Natural killer cell (primary cell): ENCODE measurements around the gene DGKB. TPM values are rescaled to one million over a fixed set of nuclear protein-coding genes. Genes with fewer than 3 reads are reported as not detected.

Experiments used
- ATAC-seq, 3 donors: fragments of 150-1000 bp in 2 of 3; fragments of 200-7000 bp in 1 of 3; cut with Tn5 transposase; 1 replicate in 1 of 3; 2 replicates in 2 of 3; pipeline ENCODE4 v1.10.0; 2021; ENCODE audit warnings: mild to moderate bottlenecking in 2 of 3, moderate library complexity in 2 of 3
- DNase-seq, 2 donors: peaks; one replicate each; pipeline versions ENCODE4 v3.0.0 to v3.0.0-alpha.2; 2013 to 2021; ENCODE audit warnings: mixed read lengths in 1 of 2
- H3K27ac ChIP-seq: one replicate; pipeline ENCODE4 v1.5.1; 2013; ENCODE audit warnings: mild to moderate bottlenecking, low read length
- H3K27me3 ChIP-seq: one replicate; pipeline ENCODE4 v1.6.1; 2013; ENCODE audit warnings: low read length; ENCODE audit not compliant: control insufficient read depth, insufficient read depth
- H3K36me3 ChIP-seq: one replicate; pipeline ENCODE4 v1.6.1; 2013; ENCODE audit warnings: low read length; ENCODE audit not compliant: control insufficient read depth, insufficient read depth
- H3K4me1 ChIP-seq: one replicate; pipeline ENCODE4 v1.6.1; 2013; ENCODE audit warnings: low read length; ENCODE audit not compliant: control insufficient read depth, insufficient read depth
- H3K4me3 ChIP-seq: one replicate; pipeline ENCODE4 v1.5.1; 2013; ENCODE audit warnings: low read length
- H3K9me3 ChIP-seq: one replicate; pipeline ENCODE4 v1.6.1; 2013; ENCODE audit warnings: low read length; ENCODE audit not compliant: control insufficient read depth, insufficient read depth
- H3K27ac Mint-ChIP-seq, 2 donors: one replicate each; pipeline ENCODE4 v1.8.0; 2022; ENCODE audit warnings: mild to moderate bottlenecking in 2 of 2, mixed read lengths in 2 of 2, moderate library complexity in 1 of 2
- H3K27me3 Mint-ChIP-seq, 2 donors: one replicate each; pipeline ENCODE4 v1.8.0; 2022; ENCODE audit warnings: low read depth in 2 of 2, mixed read lengths in 2 of 2
- H3K36me3 Mint-ChIP-seq: one replicate; pipeline ENCODE4 v1.8.0; 2022; ENCODE audit warnings: mixed read lengths
- H3K4me1 Mint-ChIP-seq, 2 donors: one replicate each; pipeline ENCODE4 v1.8.0; 2022; ENCODE audit warnings: mixed read lengths in 2 of 2
- H3K4me3 Mint-ChIP-seq: one replicate; pipeline ENCODE4 v1.8.0; 2022; ENCODE audit warnings: mild to moderate bottlenecking, moderate library complexity, mixed read lengths
- H3K9me3 Mint-ChIP-seq, 2 donors: one replicate each; pipeline ENCODE4 v1.8.0; 2022; ENCODE audit warnings: mixed read lengths in 2 of 2
- WGBS: methylation state at CpG from one replicate; pipeline ENCODE4 v1.1.7; 2013; ENCODE audit warnings: missing lambda C conversion rate; ENCODE audit not compliant: insufficient coverage; 5-methylcytosine and 5-hydroxymethylcytosine counted together
- intact Hi-C: fragments of 100-400 bp; cut with micrococcal nuclease; formaldehyde crosslinking; loops from one replicate; pipeline ENCODE4 v1.14.2; 2022
- total RNA-seq, 4 donors: library from RNA; stranded (reverse); fragments of 120-200 nt in 1 of 4; gene quantifications; one replicate each; pipeline versions ENCODE4 v1.2.3 to v1.2.4, GENCODE V29; 2013 to 2022
- TF ChIP-seq, protein P1 (sequence below): fragments of 200-600 bp; IDR thresholded peaks from one replicate; pipeline ENCODE4 v1.8.0; 2022; ENCODE audit warnings: antibody characterized with exemption

Gene DGKB
- total RNA-seq, 3 donors from 2014 or later (not counting 1 experiment from before 2014, with no cell fraction given): not detected

- Histone ChIP-seq H3K36me3 (no peaks in the 10 kb centered on the region), H3K4me3 (no peak overlapping the region), H3K4me1 (no peaks in the 10 kb centered on the region), H3K9me3 (no peaks in the 10 kb centered on the region), H3K27ac (no peak overlapping the region), H3K27me3 (no peaks in the 10 kb centered on the region)
- Mint-ChIP-seq H3K27me3 (no peaks in the 10 kb centered on the region), H3K9me3 (peaks cover 17 to 27% of the 10 kb centered on the region in 2 donors), H3K4me3 (no peak overlapping the region), H3K4me1 (no peaks in the 10 kb centered on the region), H3K36me3 (no peaks in the 10 kb centered on the region), H3K27ac (no peak overlapping the region)
- ATAC-seq (no peak), DNase-seq (no peak)
- intact Hi-C loops: no loop called here
- TF ChIP-seq, protein P1, sequence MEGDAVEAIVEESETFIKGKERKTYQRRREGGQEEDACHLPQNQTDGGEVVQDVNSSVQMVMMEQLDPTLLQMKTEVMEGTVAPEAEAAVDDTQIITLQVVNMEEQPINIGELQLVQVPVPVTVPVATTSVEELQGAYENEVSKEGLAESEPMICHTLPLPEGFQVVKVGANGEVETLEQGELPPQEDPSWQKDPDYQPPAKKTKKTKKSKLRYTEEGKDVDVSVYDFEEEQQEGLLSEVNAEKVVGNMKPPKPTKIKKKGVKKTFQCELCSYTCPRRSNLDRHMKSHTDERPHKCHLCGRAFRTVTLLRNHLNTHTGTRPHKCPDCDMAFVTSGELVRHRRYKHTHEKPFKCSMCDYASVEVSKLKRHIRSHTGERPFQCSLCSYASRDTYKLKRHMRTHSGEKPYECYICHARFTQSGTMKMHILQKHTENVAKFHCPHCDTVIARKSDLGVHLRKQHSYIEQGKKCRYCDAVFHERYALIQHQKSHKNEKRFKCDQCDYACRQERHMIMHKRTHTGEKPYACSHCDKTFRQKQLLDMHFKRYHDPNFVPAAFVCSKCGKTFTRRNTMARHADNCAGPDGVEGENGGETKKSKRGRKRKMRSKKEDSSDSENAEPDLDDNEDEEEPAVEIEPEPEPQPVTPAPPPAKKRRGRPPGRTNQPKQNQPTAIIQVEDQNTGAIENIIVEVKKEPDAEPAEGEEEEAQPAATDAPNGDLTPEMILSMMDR: no peak
- no CpG with 5 or more reads among the region's 2 CpGs for WGBS
Measured at GRCh38 chr7:14767716-14768425, 134.7 kb downstream of the DGKB start.

DNA sequence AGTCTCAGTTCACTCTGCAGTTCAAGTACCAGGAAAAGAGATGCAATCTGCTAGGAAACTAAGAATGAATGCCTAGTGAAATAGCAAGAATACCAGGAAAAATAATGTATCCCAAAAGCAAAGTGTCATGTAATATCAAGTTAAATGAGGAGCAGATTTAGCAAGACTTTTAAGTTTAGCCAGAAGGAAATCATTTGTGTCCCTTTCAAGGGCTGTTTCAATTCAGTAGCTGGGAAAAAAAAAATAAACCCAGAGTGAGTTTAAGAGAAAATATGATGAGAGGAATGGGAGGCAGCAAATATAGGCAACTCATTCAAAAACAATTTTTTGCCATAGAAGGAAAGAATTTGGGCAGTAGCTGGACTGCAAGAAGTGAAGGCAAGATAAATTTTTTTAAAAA is 135.8 kb downstream of the DGKB start:
- ATAC-seq (no peak), DNase-seq (no peak)
- H3K36me3 ChIP-seq: no peaks in the 10 kb centered on the region
- H3K27me3 ChIP-seq: no peaks in the 10 kb centered on the region
- no peaks in the 10 kb centered on the region for H3K4me1 Mint-ChIP-seq
- no peak overlapping the region for H3K4me3 ChIP-seq
- TF ChIP-seq, protein P1: no peak
- H3K36me3 Mint-ChIP-seq: no peaks in the 10 kb centered on the region
- H3K9me3 Mint-ChIP-seq: peaks cover 14 to 22% of the 10 kb centered on the region in 2 donors
- H3K27ac Mint-ChIP-seq: no peak overlapping the region
- H3K27ac ChIP-seq: no peak overlapping the region
- H3K27me3 Mint-ChIP-seq: no peaks in the 10 kb centered on the region
- H3K9me3 ChIP-seq: peaks cover under 1% of the 10 kb centered on the region
- no peak overlapping the region for H3K4me3 Mint-ChIP-seq
- intact Hi-C loops: no loop called here
- no peaks in the 10 kb centered on the region for H3K4me1 ChIP-seq

DNA sequence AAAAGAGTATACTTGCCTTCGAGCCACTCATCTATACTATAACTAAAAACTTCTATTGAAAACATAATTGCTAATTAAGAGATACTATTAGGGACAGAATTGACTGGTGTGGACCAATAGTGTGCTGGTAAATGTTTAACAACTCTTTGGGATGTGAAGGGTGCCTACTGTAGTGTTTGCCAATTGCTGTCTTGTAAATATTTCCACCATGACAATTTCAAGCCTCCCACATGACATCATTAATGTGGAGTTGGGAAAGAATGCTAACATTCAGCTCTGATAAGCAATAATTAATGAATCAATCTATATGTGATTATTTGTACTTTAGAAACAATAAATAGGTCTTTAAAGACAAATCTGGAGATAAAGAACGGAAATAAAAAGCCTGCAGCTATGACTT is 136.8 kb downstream of the DGKB start:
- no CpG with 5 or more reads among the region's 2 CpGs for WGBS
- TF ChIP-seq, protein P1: no peak
- H3K4me3 Mint-ChIP-seq: no peak overlapping the region

DNA sequence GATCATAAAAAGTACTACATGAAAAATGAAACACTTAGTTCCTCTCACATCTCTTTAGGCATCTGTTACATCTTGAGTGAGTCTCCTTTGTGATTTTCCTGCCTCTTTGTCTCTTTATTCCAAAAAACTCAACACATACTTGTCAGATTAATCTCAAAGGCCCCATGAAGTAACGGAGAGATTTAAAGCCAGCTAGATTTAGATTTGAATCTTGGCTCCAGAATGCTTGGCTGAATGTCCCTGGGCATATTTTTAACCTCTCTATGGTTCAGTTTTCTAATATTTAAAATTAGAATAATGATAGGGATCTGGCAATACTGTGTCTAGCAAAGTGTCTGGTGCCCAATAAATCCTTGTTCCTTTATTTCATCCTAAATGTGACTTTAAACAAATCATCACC is 140.0 kb downstream of the DGKB start:
- Mint-ChIP-seq H3K36me3 (no peaks in the 10 kb centered on the region), H3K4me3 (no peak overlapping the region), H3K27ac (no peak overlapping the region), H3K4me1 (no peaks in the 10 kb centered on the region), H3K9me3 (peaks cover 23 to 28% of the 10 kb centered on the region in 2 donors), H3K27me3 (no peaks in the 10 kb centered on the region)
- Histone ChIP-seq H3K27me3 (no peaks in the 10 kb centered on the region), H3K27ac (no peak overlapping the region), H3K9me3 (peaks cover 2% of the 10 kb centered on the region), H3K4me1 (no peaks in the 10 kb centered on the region), H3K4me3 (no peak overlapping the region), H3K36me3 (no peaks in the 10 kb centered on the region)
- DNase-seq (no peak), ATAC-seq (no peak)
- TF ChIP-seq, protein P1: no peak
- intact Hi-C loops: no loop called here
- 90% methylated on average over 1 of the region's 1 CpG for WGBS

More for the DNA sequence above, 136.8 kb downstream of the DGKB start:
- peaks cover 2% of the 10 kb centered on the region for H3K9me3 ChIP-seq
- H3K27ac Mint-ChIP-seq: no peak overlapping the region
- intact Hi-C loops: no loop called here
- DNase-seq (no peak), ATAC-seq (no peak)
- H3K27me3 Mint-ChIP-seq: no peaks in the 10 kb centered on the region
- peaks cover 17 to 24% of the 10 kb centered on the region in 2 donors for H3K9me3 Mint-ChIP-seq
- no peak overlapping the region for H3K27ac ChIP-seq
- H3K36me3 Mint-ChIP-seq: no peaks in the 10 kb centered on the region
- no peaks in the 10 kb centered on the region for H3K4me1 Mint-ChIP-seq
- H3K36me3 ChIP-seq: no peaks in the 10 kb centered on the region
- no peaks in the 10 kb centered on the region for H3K27me3 ChIP-seq
- H3K4me1 ChIP-seq: no peaks in the 10 kb centered on the region
- no peak overlapping the region for H3K4me3 ChIP-seq
